HEK293 (cell line): ENCODE measurements around the gene TEAD1.
A peak's percentile ranks its signal among the peaks of the same experiment; 100 is the strongest.

Source experiments
- CTCF ChIA-PET: fragments of 350-600 bp; formaldehyde crosslinking; extraction: SDS; loops from one replicate; lab custom pipeline; 2021; ENCODE audit warnings: antibody characterized with exemption; lab: Yijun Ruan, JAX
- POLR2A ChIA-PET: fragments of 300-600 bp; formaldehyde crosslinking; extraction: SDS; loops from one replicate; lab custom pipeline; 2020; ENCODE audit warnings: antibody characterized with exemption, inconsistent platforms; lab: Yijun Ruan, JAX
- H3K27ac ChIP-seq: fragments of 200-500 bp; sonication (Bioruptor generic); 2 replicates; pipeline ENCODE4 v1.5.1; 2014; ENCODE audit warnings: low read depth, low read length, control low read depth, inconsistent platforms; ENCODE audit errors: extremely low read depth
- H3K36me3 ChIP-seq, 2 experiments: fragments of 200-500 bp in 1 of 2; sonication (Bioruptor generic) in 1 of 2; 1 replicate in 1 of 2; 2 replicates in 1 of 2; pipeline ENCODE4 v1.5.1; 2014 to 2017; ENCODE audit warnings: inconsistent platforms in 2 of 2, low read length in 2 of 2; ENCODE audit not compliant: control insufficient read depth in 2 of 2, insufficient read depth in 1 of 2
- H3K4me1 ChIP-seq: fragments of 200-500 bp; sonication (Bioruptor generic); 2 replicates; pipeline ENCODE4 v1.5.1; 2014; ENCODE audit warnings: mild to moderate bottlenecking, low read length, inconsistent platforms; ENCODE audit not compliant: control insufficient read depth, insufficient read depth
- H3K4me3 ChIP-seq: 2 replicates; pipeline ENCODE4 v1.5.1; 2011; ENCODE audit warnings: low read depth, mild to moderate bottlenecking, control low read depth, low read length, moderate library complexity
- H3K9me3 ChIP-seq: fragments of 200-500 bp; sonication (Bioruptor generic); 2 replicates; pipeline ENCODE4 v1.5.1; 2014; ENCODE audit warnings: low read depth, low read length, inconsistent platforms; ENCODE audit not compliant: control insufficient read depth, insufficient read depth
- BCL6B ChIP-seq: fragments of 450-650 bp; formaldehyde crosslinking; IDR thresholded peaks from 2 replicates; pipeline ENCODE4 v1.5.1; 2017; ENCODE audit warnings: missing biosample characterization, missing genetic modification characterization
- GLIS1 ChIP-seq: fragments of 450-650 bp; formaldehyde crosslinking; IDR thresholded peaks from 2 replicates; pipeline ENCODE4 v1.5.1; 2016; ENCODE audit warnings: missing biosample characterization, missing genetic modification characterization
- KLF7 ChIP-seq: fragments of 450-650 bp; formaldehyde crosslinking; IDR thresholded peaks from 2 replicates; pipeline ENCODE4 v1.5.1; 2016; ENCODE audit warnings: missing biosample characterization, missing genetic modification characterization, borderline replicate concordance
- PRDM1 ChIP-seq: fragments of 450-650 bp; formaldehyde crosslinking; IDR thresholded peaks from 2 replicates; pipeline ENCODE4; 2016; ENCODE audit warnings: missing biosample characterization, missing genetic modification characterization
- YY1 ChIP-seq: fragments of 450-650 bp; formaldehyde crosslinking; IDR thresholded peaks from 2 replicates; pipeline ENCODE4 v1.5.1; 2018; ENCODE audit warnings: missing biosample characterization, missing genetic modification characterization
- ZNF133 ChIP-seq: fragments of 450-650 bp; formaldehyde crosslinking; IDR thresholded peaks from 2 replicates; pipeline ENCODE4 v1.5.1; 2016; ENCODE audit warnings: missing biosample characterization, missing genetic modification characterization
- ZNF184 ChIP-seq: fragments of 450-650 bp; IDR thresholded peaks from 2 replicates; pipeline ENCODE4 v1.5.1; 2018; ENCODE audit warnings: missing biosample characterization, mild to moderate bottlenecking, missing genetic modification characterization
- ZNF311 ChIP-seq: fragments of 450-650 bp; formaldehyde crosslinking; IDR thresholded peaks from 2 replicates; pipeline ENCODE4 v1.5.1; 2017; ENCODE audit warnings: missing biosample characterization, missing genetic modification characterization, borderline replicate concordance
- ZNF37A ChIP-seq: fragments of 450-650 bp; IDR thresholded peaks from 2 replicates; pipeline ENCODE4 v1.5.1; 2018; ENCODE audit warnings: missing biosample characterization, missing genetic modification characterization
- ZNF518A ChIP-seq: fragments of 450-650 bp; formaldehyde crosslinking; conservative IDR thresholded peaks from 2 replicates; pipeline ENCODE4 v1.5.1; 2016; ENCODE audit warnings: low read depth, missing biosample characterization, missing genetic modification characterization
- ZNF529 ChIP-seq: fragments of 450-650 bp; formaldehyde crosslinking; IDR thresholded peaks from 2 replicates; pipeline ENCODE4 v1.5.1; 2017; ENCODE audit warnings: missing genetic modification characterization, missing biosample characterization; ENCODE audit not compliant: insufficient replicate concordance
- ZNF561 ChIP-seq: fragments of 450-650 bp; IDR thresholded peaks from 2 replicates; pipeline ENCODE4 v1.5.1; 2018; ENCODE audit warnings: missing biosample characterization, missing genetic modification characterization, borderline replicate concordance
- ZNF837 ChIP-seq: fragments of 450-650 bp; formaldehyde crosslinking; IDR thresholded peaks from 2 replicates; pipeline ENCODE4 v1.5.1; 2016; ENCODE audit warnings: missing biosample characterization, missing genetic modification characterization
- ZSCAN18 ChIP-seq: fragments of 450-650 bp; formaldehyde crosslinking; IDR thresholded peaks from 2 replicates; pipeline ENCODE4 v1.5.1; 2016; ENCODE audit warnings: missing biosample characterization, missing genetic modification characterization
- TF ChIP-seq, protein P1 (sequence below): fragments of 450-650 bp; formaldehyde crosslinking; IDR thresholded peaks from 2 replicates; pipeline ENCODE4 v1.5.1; 2017; ENCODE audit warnings: missing biosample characterization, missing genetic modification characterization

TEAD1 gene

GRCh38 chr11:12949453-12949852, 275.2 kb downstream of the TEAD1 start (continued):
- TF ChIP-seq ZNF518A (tag by site-specific recombination) (no peak), ZNF37A (no peak), ZNF561 (tag by site-specific recombination) (no peak), ZNF311 (tag by site-specific recombination) (no peak), YY1 (tag by site-specific recombination) (no peak)
- TF ChIP-seq, all 188 proteins: peak for 0

- ChIA-PET POLR2A (no interaction called here), CTCF (interaction anchor here (0.8 kb wide), 1 partner anchor 12 kb away, joined by 3 read pairs; no protein-coding TSS in a partner anchor)
- no peak for TF ChIP-seq ZNF837 (tag by site-specific recombination)
- peak; percentile 47; the same call in 1 of the 2 replicates for TF ChIP-seq BCL6B (tag by site-specific recombination)
- TF ChIP-seq GLIS1: no peak
- TF ChIP-seq ZNF133 (tag by site-specific recombination): no peak
- TF ChIP-seq, protein P1, sequence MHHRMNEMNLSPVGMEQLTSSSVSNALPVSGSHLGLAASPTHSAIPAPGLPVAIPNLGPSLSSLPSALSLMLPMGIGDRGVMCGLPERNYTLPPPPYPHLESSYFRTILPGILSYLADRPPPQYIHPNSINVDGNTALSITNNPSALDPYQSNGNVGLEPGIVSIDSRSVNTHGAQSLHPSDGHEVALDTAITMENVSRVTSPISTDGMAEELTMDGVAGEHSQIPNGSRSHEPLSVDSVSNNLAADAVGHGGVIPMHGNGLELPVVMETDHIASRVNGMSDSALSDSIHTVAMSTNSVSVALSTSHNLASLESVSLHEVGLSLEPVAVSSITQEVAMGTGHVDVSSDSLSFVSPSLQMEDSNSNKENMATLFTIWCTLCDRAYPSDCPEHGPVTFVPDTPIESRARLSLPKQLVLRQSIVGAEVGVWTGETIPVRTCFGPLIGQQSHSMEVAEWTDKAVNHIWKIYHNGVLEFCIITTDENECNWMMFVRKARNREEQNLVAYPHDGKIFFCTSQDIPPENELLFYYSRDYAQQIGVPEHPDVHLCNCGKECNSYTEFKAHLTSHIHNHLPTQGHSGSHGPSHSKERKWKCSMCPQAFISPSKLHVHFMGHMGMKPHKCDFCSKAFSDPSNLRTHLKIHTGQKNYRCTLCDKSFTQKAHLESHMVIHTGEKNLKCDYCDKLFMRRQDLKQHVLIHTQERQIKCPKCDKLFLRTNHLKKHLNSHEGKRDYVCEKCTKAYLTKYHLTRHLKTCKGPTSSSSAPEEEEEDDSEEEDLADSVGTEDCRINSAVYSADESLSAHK (tag by site-specific recombination): no peak
- Histone ChIP-seq H3K27ac (no peak overlapping the region), H3K36me3 (no peaks in the 10 kb centered on the region), H3K9me3 (no peaks in the 10 kb centered on the region), H3K4me1 (no peaks in the 10 kb centered on the region), H3K4me3 (no peak overlapping the region)
Observed at GRCh38 chr11:12950670-12951069, 276.4 kb downstream of the TEAD1 start.

- TF ChIP-seq ZSCAN18 (tag by site-specific recombination) (no peak), PRDM1 (no peak), ZNF184 (tag by site-specific recombination) (no peak), ZNF529 (tag by site-specific recombination) (no peak), KLF7 (tag by site-specific recombination) (no peak)
- CTCF ChIA-PET: interaction anchor here (1.3 kb wide), 1 partner anchor 21 kb away, joined by 3 read pairs; no protein-coding TSS in a partner anchor
- Histone ChIP-seq H3K36me3 (no peaks in the 10 kb centered on the region), H3K4me3 (no peak overlapping the region), H3K27ac (no peak overlapping the region), H3K4me1 (no peaks in the 10 kb centered on the region), H3K9me3 (no peaks in the 10 kb centered on the region)
- POLR2A ChIA-PET: no interaction called here
Observed at GRCh38 chr11:12951376-12951775, 277.2 kb downstream of the TEAD1 start.
